ENCODE data around the gene ACBD5. TPM values are rescaled to one million over a fixed set of nuclear protein-coding genes. Genes with fewer than 3 reads are reported as not detected.
"Not testable (repeated sequence)": the region's sequence is repeated elsewhere in the genome, so short reads cannot be mapped to it uniquely, and the experiment has no call there.

Gene ACBD5
- total RNA-seq, 2 experiments from 2014 or later: 10.6 to 14.8 TPM

GRCh38 chr10:27241010-27241651, 534 bp upstream of the ACBD5 start:
- peaks cover 23% of the 10 kb centered on the region for H3K36me3 Mint-ChIP-seq (ENCODE audit: low read depth)
- H3K9me3 Mint-ChIP-seq (ENCODE audit: low read depth): no peaks in the 10 kb centered on the region
- peak; percentile 43 for DNase-seq
- peak overlapping the region; percentile 98 for H3K4me3 Mint-ChIP-seq
- ChIA-PET CTCF (no interaction called here), POLR2A (interaction anchor here (1.6 kb wide), 1 partner anchor 87 kb away, joined by 6 read pairs; the partner anchor contains the start of gene YME1L1)
- H3K27ac Mint-ChIP-seq: peak overlapping the region; percentile 100
- peak; percentile 2 for ATAC-seq
- no peaks in the 10 kb centered on the region for H3K27me3 Mint-ChIP-seq
- peaks cover 28% of the 10 kb centered on the region for H3K4me1 Mint-ChIP-seq
- intact Hi-C loops (cut with DNase I, micrococcal nuclease): loop anchor here (1.0 to 5.0 kb wide), 7 partner anchors 261 to 1436 kb away; partner anchors contain the start of genes BAMBI (in 1 of the 2), PDSS1 (in 1 of the 2), RAB18 (in 1 of the 2) and WAC (in 1 of the 2)

GRCh38 chr10:27237531-27237930, 3.1 kb downstream of the ACBD5 start:
- not testable (repeated sequence) for H3K27ac Mint-ChIP-seq

DNA sequence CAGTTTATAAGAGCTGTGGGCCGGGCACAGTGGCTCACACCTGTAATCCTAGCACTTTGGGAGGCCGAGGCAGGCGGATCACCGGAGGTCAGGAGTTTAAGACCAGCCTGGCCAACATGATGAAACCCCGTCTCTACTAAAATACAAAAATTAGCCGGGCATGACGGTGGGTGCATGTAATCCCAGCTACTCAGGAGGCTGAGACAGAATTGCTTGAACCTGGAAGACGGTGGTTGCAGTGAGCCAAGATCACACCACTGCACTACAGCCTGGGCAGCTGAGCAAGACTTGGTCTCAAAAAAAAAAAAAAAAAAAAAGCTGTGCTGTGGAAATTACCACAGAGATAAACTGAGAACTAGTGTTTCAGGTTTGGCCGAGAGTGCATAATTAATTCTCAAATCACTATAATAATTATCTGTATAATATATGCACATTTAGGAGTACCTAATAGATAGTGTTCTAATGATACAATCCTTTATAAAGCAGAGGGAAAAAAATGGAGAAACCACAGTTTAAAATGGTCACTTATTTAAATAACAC, 3.9 kb downstream of the ACBD5 start:
- ATAC-seq; DNase-seq; intact Hi-C loops (cut with DNase I, micrococcal nuclease); POLR2A ChIA-PET; H3K27me3 Mint-ChIP-seq; H3K36me3 Mint-ChIP-seq (ENCODE audit: low read depth); H3K27ac Mint-ChIP-seq; H3K4me3 Mint-ChIP-seq; H3K9me3 Mint-ChIP-seq (ENCODE audit: low read depth): not testable (repeated sequence)
- CTCF ChIA-PET: interaction anchor here (0.6 to 2.4 kb wide), 2 partner anchors 12 to 31 kb away, joined by 4 to 22 read pairs; no protein-coding TSS in a partner anchor
- peaks cover 11% of the 10 kb centered on the region for H3K4me1 Mint-ChIP-seq

More at GRCh38 chr10:27237531-27237930, 3.1 kb downstream of the ACBD5 start:
- CTCF ChIA-PET: interaction anchor here (1.1 to 2.8 kb wide), 2 partner anchors 13 to 15 kb away, joined by 3 to 16 read pairs; no protein-coding TSS in a partner anchor
- H3K9me3 Mint-ChIP-seq (ENCODE audit: low read depth); DNase-seq; ATAC-seq; H3K27me3 Mint-ChIP-seq; H3K4me3 Mint-ChIP-seq; intact Hi-C loops (cut with DNase I, micrococcal nuclease); H3K36me3 Mint-ChIP-seq (ENCODE audit: low read depth): not testable (repeated sequence)
- POLR2A ChIA-PET: interaction anchor here (0.6 kb wide), 1 partner anchor 1099 kb away, joined by 3 read pairs; no protein-coding TSS in a partner anchor
- H3K4me1 Mint-ChIP-seq: peaks cover 11% of the 10 kb centered on the region

- H3K27ac Mint-ChIP-seq: no peak overlapping the region
These were observed 4.9 kb downstream of the ACBD5 start for GRCh38 chr10:27235706-27236105.

GRCh38 chr10:27230022-27230421, 10.6 kb downstream of the ACBD5 start:
- CTCF ChIA-PET: interaction anchor here (0.6 to 3.9 kb wide), 4 partner anchors 7 to 82 kb away, joined by 3 to 12 read pairs (median 4); no protein-coding TSS in a partner anchor
- H3K4me1 Mint-ChIP-seq: peaks cover 8% of the 10 kb centered on the region
- DNase-seq (no peak), ATAC-seq (no peak)
- H3K27ac Mint-ChIP-seq: no peak overlapping the region
- no peaks in the 10 kb centered on the region for H3K27me3 Mint-ChIP-seq
- intact Hi-C loops (cut with DNase I, micrococcal nuclease): no loop called here
- no peaks in the 10 kb centered on the region for H3K9me3 Mint-ChIP-seq (ENCODE audit: low read depth)
- POLR2A ChIA-PET: no interaction called here
- no peak overlapping the region for H3K4me3 Mint-ChIP-seq
- peaks cover 12% of the 10 kb centered on the region for H3K36me3 Mint-ChIP-seq (ENCODE audit: low read depth)

More at GRCh38 chr10:27235706-27236105, 4.9 kb downstream of the ACBD5 start:
- DNase-seq (no peak), ATAC-seq (no peak)
- intact Hi-C loops (cut with DNase I, micrococcal nuclease): no loop called here
- no peaks in the 10 kb centered on the region for H3K9me3 Mint-ChIP-seq (ENCODE audit: low read depth)
- ChIA-PET CTCF (interaction anchor here (0.7 to 2.4 kb wide), 3 partner anchors 11 to 121 kb away, joined by 3 to 22 read pairs (median 4); no protein-coding TSS in a partner anchor), POLR2A (no interaction called here)
- H3K27me3 Mint-ChIP-seq: no peaks in the 10 kb centered on the region
- no peak overlapping the region for H3K4me3 Mint-ChIP-seq
- H3K4me1 Mint-ChIP-seq: peaks cover 9% of the 10 kb centered on the region
- H3K36me3 Mint-ChIP-seq (ENCODE audit: low read depth): peaks cover 11% of the 10 kb centered on the region

- intact Hi-C loops (cut with DNase I, micrococcal nuclease): loop anchor here in 1 of 2 experiments (1.0 kb wide), 1 partner anchor 60 kb away; no protein-coding TSS in a partner anchor
- peak; percentile 47 for ATAC-seq
- Mint-ChIP-seq H3K4me3 (no peak overlapping the region), H3K36me3 (ENCODE audit: low read depth) (peaks cover 10% of the 10 kb centered on the region), H3K4me1 (peaks cover 8% of the 10 kb centered on the region), H3K27ac (peak overlapping the region; percentile 60), H3K27me3 (no peaks in the 10 kb centered on the region), H3K9me3 (ENCODE audit: low read depth) (no peaks in the 10 kb centered on the region)
- CTCF ChIA-PET: interaction anchor here (0.6 to 2.5 kb wide), 5 partner anchors 10 to 1077 kb away, joined by 4 to 22 read pairs (median 5); no protein-coding TSS in a partner anchor
- POLR2A ChIA-PET: no interaction called here
- no peak for DNase-seq
These were observed 14.8 kb downstream of the ACBD5 start for GRCh38 chr10:27225642-27226257.

- no peak for ATAC-seq
These were observed 15.5 kb downstream of the ACBD5 start for GRCh38 chr10:27225011-27225590.

GRCh38 chr10:27223964-27224363, 16.6 kb downstream of the ACBD5 start:
- Mint-ChIP-seq H3K9me3 (ENCODE audit: low read depth) (no peaks in the 10 kb centered on the region), H3K27me3 (no peaks in the 10 kb centered on the region), H3K4me3 (no peak overlapping the region), H3K4me1 (peaks cover 8% of the 10 kb centered on the region), H3K36me3 (ENCODE audit: low read depth) (peaks cover 17% of the 10 kb centered on the region), H3K27ac (no peak overlapping the region)
- peak; percentile 73 for ATAC-seq
- peak; percentile 65 for DNase-seq
- intact Hi-C loops (cut with DNase I, micrococcal nuclease): loop anchor here (1.0 to 2.0 kb wide), 2 partner anchors 61 to 136 kb away; no protein-coding TSS in a partner anchor
- CTCF ChIA-PET: interaction anchor here (0.6 to 4.5 kb wide), 29 partner anchors 8 to 186 kb away, joined by 3 to 25 read pairs (median 4); no protein-coding TSS in a partner anchor
- POLR2A ChIA-PET: interaction anchor here (0.9 kb wide), 1 partner anchor 139 kb away, joined by 14 read pairs; no protein-coding TSS in a partner anchor

More at GRCh38 chr10:27225011-27225590, 15.5 kb downstream of the ACBD5 start:
- H3K27ac Mint-ChIP-seq: no peak overlapping the region
- H3K4me1 Mint-ChIP-seq: peaks cover 8% of the 10 kb centered on the region
- POLR2A ChIA-PET: no interaction called here
- H3K9me3 Mint-ChIP-seq (ENCODE audit: low read depth): no peaks in the 10 kb centered on the region
- no peaks in the 10 kb centered on the region for H3K27me3 Mint-ChIP-seq
- H3K36me3 Mint-ChIP-seq (ENCODE audit: low read depth): peaks cover 9% of the 10 kb centered on the region
- CTCF ChIA-PET: interaction anchor here (1.2 to 4.5 kb wide), 10 partner anchors 7 to 138 kb away, joined by 3 to 25 read pairs (median 10); no protein-coding TSS in a partner anchor
- no peak for DNase-seq
- no peak overlapping the region for H3K4me3 Mint-ChIP-seq
- intact Hi-C loops (cut with DNase I, micrococcal nuclease): loop anchor here in 1 of 2 experiments (1.0 kb wide), 1 partner anchor 60 kb away; no protein-coding TSS in a partner anchor

GRCh38 chr10:27207350-27207749, 33.2 kb downstream of the ACBD5 start:
- intact Hi-C loops (cut with DNase I, micrococcal nuclease): no loop called here
- no peak overlapping the region for H3K27ac Mint-ChIP-seq
- ChIA-PET CTCF (interaction anchor here (0.6 kb wide), 1 partner anchor 446 kb away, joined by 3 read pairs; no protein-coding TSS in a partner anchor), POLR2A (interaction anchor here (0.6 kb wide), 1 partner anchor 57 kb away, joined by 3 read pairs; no protein-coding TSS in a partner anchor)
- H3K36me3 Mint-ChIP-seq (ENCODE audit: low read depth): peaks cover 20% of the 10 kb centered on the region
- no peak overlapping the region for H3K4me3 Mint-ChIP-seq
- H3K27me3 Mint-ChIP-seq: no peaks in the 10 kb centered on the region
- ATAC-seq (no peak), DNase-seq (no peak)
- no peaks in the 10 kb centered on the region for H3K9me3 Mint-ChIP-seq (ENCODE audit: low read depth)
- no peaks in the 10 kb centered on the region for H3K4me1 Mint-ChIP-seq

GRCh38 chr10:27203806-27204205, 36.8 kb downstream of the ACBD5 start:
- POLR2A ChIA-PET: interaction anchor here (0.7 kb wide), 1 partner anchor 260 kb away, joined by 3 read pairs; no protein-coding TSS in a partner anchor
- Mint-ChIP-seq H3K27ac (no peak overlapping the region), H3K36me3 (ENCODE audit: low read depth) (peaks cover 9% of the 10 kb centered on the region), H3K4me3 (no peak overlapping the region), H3K27me3 (no peaks in the 10 kb centered on the region), H3K9me3 (ENCODE audit: low read depth) (no peaks in the 10 kb centered on the region), H3K4me1 (no peaks in the 10 kb centered on the region)
- intact Hi-C loops (cut with DNase I, micrococcal nuclease): no loop called here
- no peak for ATAC-seq
- CTCF ChIA-PET: no interaction called here
- no peak for DNase-seq
